ENCODE data around the gene MLEC.

Gene MLEC

GRCh38 chr12:120740871-120741270 is 53.9 kb downstream of the MLEC start:
- Histone ChIP-seq H2AFZ (no peak overlapping the region), H3K9me3 (ENCODE audit: control insufficient read depth, low read length) (no peaks in the 10 kb centered on the region), H3K4me3 (ENCODE audit: low read depth, low read length) (no peak overlapping the region), H3K4me2 (ENCODE audit: low read length) (no peak overlapping the region), H3K27me3 (ENCODE audit: control insufficient read depth, insufficient read depth, low read length) (no peaks in the 10 kb centered on the region), H3K27ac (no peak overlapping the region), H3K79me2 (no peaks in the 10 kb centered on the region), H3K36me3 (ENCODE audit: control insufficient read depth, insufficient read depth, low read length) (no peaks in the 10 kb centered on the region), H3K4me1 (no peaks in the 10 kb centered on the region), H3K9ac (no peak overlapping the region)
- TF ChIP-seq CTCF (IDR thresholded peaks at IDR 0.05), result no peak

- no peak for TF ChIP-seq CTCF (IDR thresholded peaks at IDR 0.05)
- H3K4me3 ChIP-seq (ENCODE audit: low read depth, low read length), result no peak overlapping the region
- H3K9me3 ChIP-seq (ENCODE audit: control insufficient read depth, low read length), result no peaks in the 10 kb centered on the region
- no peaks in the 10 kb centered on the region for H3K79me2 ChIP-seq
- H3K27ac ChIP-seq, result no peak overlapping the region
- no peak overlapping the region for H3K9ac ChIP-seq
- no peaks in the 10 kb centered on the region for H3K27me3 ChIP-seq (ENCODE audit: control insufficient read depth, insufficient read depth, low read length)
- no peaks in the 10 kb centered on the region for H3K4me1 ChIP-seq
- H3K36me3 ChIP-seq (ENCODE audit: control insufficient read depth, insufficient read depth, low read length), result no peaks in the 10 kb centered on the region
- no peak overlapping the region for H3K4me2 ChIP-seq (ENCODE audit: low read length)
- no peak overlapping the region for H2AFZ ChIP-seq
These were observed 54.8 kb downstream of the MLEC start for GRCh38 chr12:120741476-120742421.

DNA sequence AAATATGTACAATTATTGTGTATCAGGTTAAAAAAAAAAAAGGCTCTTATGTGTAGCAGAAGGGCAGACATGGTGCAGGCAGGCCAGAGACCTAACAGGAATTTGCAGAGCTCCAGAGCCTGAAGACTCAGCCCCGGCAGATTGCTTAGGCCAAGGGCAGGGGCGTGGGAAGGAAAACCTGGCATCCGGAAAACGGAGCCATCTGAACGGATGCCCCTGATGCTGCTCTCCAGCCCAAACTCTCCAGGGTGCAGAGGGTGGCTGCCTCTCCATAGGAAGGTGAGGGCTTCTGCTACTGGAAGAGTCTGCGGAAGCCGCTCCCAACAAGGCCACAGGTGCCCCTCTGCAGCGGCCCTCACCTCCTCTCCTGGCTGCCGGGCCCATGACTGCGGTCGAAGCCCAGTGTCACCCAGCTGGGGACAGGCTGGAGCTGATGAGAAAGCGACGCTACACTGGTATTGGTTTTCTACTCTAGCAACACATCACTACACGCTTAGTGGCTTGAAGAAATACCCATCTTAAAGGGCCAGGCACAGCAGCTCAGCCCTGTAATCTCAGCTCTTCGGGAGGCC is 58.1 kb downstream of the MLEC start:
- H3K4me2 ChIP-seq (ENCODE audit: low read length), result no peak overlapping the region
- TF ChIP-seq CTCF (IDR thresholded peaks at IDR 0.05), result no peak
- no peaks in the 10 kb centered on the region for H3K9me3 ChIP-seq (ENCODE audit: control insufficient read depth, low read length)
- no peaks in the 10 kb centered on the region for H3K79me2 ChIP-seq
- H3K9ac ChIP-seq, result no peak overlapping the region
- no peaks in the 10 kb centered on the region for H3K36me3 ChIP-seq (ENCODE audit: control insufficient read depth, insufficient read depth, low read length)
- H3K27me3 ChIP-seq (ENCODE audit: control insufficient read depth, insufficient read depth, low read length), result no peaks in the 10 kb centered on the region
- H2AFZ ChIP-seq, result no peak overlapping the region
- no peaks in the 10 kb centered on the region for H3K4me1 ChIP-seq
- no peak overlapping the region for H3K27ac ChIP-seq
- no peak overlapping the region for H3K4me3 ChIP-seq (ENCODE audit: low read depth, low read length)

DNA sequence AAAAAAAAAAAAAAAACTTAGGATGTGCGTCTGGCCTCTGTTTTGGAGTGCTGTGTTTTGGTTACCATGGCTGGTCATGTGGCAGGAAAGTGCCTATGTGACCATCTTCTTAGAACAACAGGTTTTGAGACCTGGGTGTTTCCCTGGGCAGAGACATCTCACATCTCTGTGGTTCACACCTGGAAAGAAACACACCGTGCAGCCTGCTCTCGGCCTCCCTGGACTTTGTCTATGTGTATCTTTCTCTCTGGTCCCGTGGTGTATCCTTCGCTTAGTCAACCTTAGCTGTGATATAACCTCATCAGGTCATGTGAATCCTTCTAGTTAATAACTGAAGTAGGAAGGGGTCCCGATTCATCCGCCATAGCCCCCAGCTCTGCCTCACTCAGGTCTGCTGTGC is 61.3 kb downstream of the MLEC start:
- no peaks in the 10 kb centered on the region for H3K4me1 ChIP-seq
- no peak overlapping the region for H3K9ac ChIP-seq
- H3K4me2 ChIP-seq (ENCODE audit: low read length), result no peak overlapping the region
- no peaks in the 10 kb centered on the region for H3K36me3 ChIP-seq (ENCODE audit: control insufficient read depth, insufficient read depth, low read length)
- H3K4me3 ChIP-seq (ENCODE audit: low read depth, low read length), result no peak overlapping the region
- no peak overlapping the region for H3K27ac ChIP-seq
- no peaks in the 10 kb centered on the region for H3K27me3 ChIP-seq (ENCODE audit: control insufficient read depth, insufficient read depth, low read length)
- H2AFZ ChIP-seq, result no peak overlapping the region
- TF ChIP-seq CTCF (IDR thresholded peaks at IDR 0.05), result no peak
- no peaks in the 10 kb centered on the region for H3K79me2 ChIP-seq
- H3K9me3 ChIP-seq (ENCODE audit: control insufficient read depth, low read length), result no peaks in the 10 kb centered on the region

Measured in parathyroid adenoma (tissue), 2 donors.